LHCN-M2 (cell line): Measurements from ENCODE around the gene CDK2. TPM values are rescaled to one million over a fixed set of nuclear protein-coding genes. Genes with fewer than 3 reads are reported as not detected.

Experiments used
- DNase-seq: peaks from one replicate; pipeline ENCODE4 v3.0.0-alpha.2; 2012; ENCODE audit warnings: low read depth
- total RNA-seq: library from RNA; depleted of rRNA; stranded (reverse); fragments of >200 nt; gene quantifications from 2 replicates; pipeline ENCODE4 v1.2.3, GENCODE V29; 2014; rRNA removed

Gene CDK2
- total RNA-seq, 1 experiment from 2014 or later = 64.4 TPM

DNA sequence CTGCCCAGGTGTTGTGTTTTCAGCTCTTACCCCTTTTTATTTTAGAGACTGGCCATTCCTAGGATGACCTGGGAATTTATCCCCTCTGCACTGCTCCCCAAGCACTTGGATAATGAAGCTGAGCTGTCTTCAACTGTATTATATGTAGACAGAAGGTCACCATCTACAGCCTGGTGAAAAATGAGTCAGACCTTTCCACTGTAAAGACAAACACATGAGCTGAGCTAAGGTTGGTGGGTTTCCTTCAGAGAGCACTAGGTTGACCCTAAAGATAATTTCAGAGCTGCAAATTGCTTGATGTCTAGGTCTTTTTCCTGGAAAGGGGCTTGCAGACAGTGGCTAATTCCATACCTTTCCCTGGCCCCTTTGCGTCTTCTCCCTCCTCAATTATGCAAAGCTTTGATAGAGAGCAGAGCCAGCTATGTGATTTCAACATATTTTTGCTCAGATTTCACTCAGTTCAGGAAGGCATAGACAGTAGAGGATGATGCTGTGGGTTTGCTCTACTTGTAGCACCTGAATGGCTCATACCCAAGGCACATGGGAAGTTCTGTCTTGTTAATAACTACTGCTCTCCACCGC, 45.0 kb downstream of the CDK2 start:
- no peak for DNase-seq

GRCh38 chr12:56013482-56013881, 46.9 kb downstream of the CDK2 start:
- DNase-seq = no peak

- DNase-seq = no peak
Measured at GRCh38 chr12:56014205-56014604, 47.6 kb downstream of the CDK2 start.

GRCh38 chr12:56017181-56017580, 50.6 kb downstream of the CDK2 start:
- DNase-seq = no peak

- no peak for DNase-seq
Measured at GRCh38 chr12:56018356-56018755, 51.7 kb downstream of the CDK2 start.

GRCh38 chr12:56020423-56021184, 54.0 kb downstream of the CDK2 start, which contains the start of gene IKZF4:
Gene IKZF4 (plus strand): TSS chr12:56021043. CDS start chr12:56021494, 451 bp downstream.
- DNase-seq = no peak

- no peak for DNase-seq
Measured at GRCh38 chr12:56021889-56022497, 55.4 kb downstream of the CDK2 start.

Other genes with a start within 250 kb of the CDK2 start
- 147 and 216 TPM in 2 replicates for gene RDH5, start 246.4 kb upstream of the CDK2 start, total RNA-seq
- gene CD63, start 237.8 kb upstream of the CDK2 start, total RNA-seq = 2,065 and 2,281 TPM in 2 replicates
- 10.0 and 17.3 TPM in 2 replicates for gene GDF11, start 223.7 kb upstream of the CDK2 start, total RNA-seq
- gene SARNP, start 149.1 kb upstream of the CDK2 start, total RNA-seq = 96.4 and 111 TPM in 2 replicates
- gene ORMDL2, start 148.8 kb upstream of the CDK2 start, total RNA-seq = 17.2 and 19.7 TPM in 2 replicates
- gene DNAJC14, start 137.2 kb upstream of the CDK2 start, total RNA-seq = 48.5 and 54.8 TPM in 2 replicates
- gene MMP19, start 123.9 kb upstream of the CDK2 start, total RNA-seq = 24.1 and 24.9 TPM in 2 replicates
- gene PYM1, start 38.9 kb upstream of the CDK2 start, total RNA-seq = 39.5 and 54.8 TPM in 2 replicates
- 56.0 and 71.4 TPM in 2 replicates for gene DGKA, start 35.7 kb upstream of the CDK2 start, total RNA-seq
- 0.32 and 0.52 TPM in 2 replicates for gene PMEL, start 788 bp upstream of the CDK2 start, total RNA-seq
- gene RAB5B, start 7.2 kb downstream of the CDK2 start, total RNA-seq = 46.7 and 60.3 TPM in 2 replicates
- 16.1 and 21.8 TPM in 2 replicates for gene SUOX, start 30.4 kb downstream of the CDK2 start, total RNA-seq
- 2.2 and 3.4 TPM in 2 replicates for gene IKZF4, start 54.2 kb downstream of the CDK2 start, total RNA-seq
- 414 and 1,103 TPM in 2 replicates for gene RPS26, start 75.1 kb downstream of the CDK2 start, total RNA-seq
- gene ERBB3, start 113.3 kb downstream of the CDK2 start, total RNA-seq = 1.7 TPM in 1 of 2 replicates, not detected in the other
- 247 and 307 TPM in 2 replicates for gene PA2G4, start 137.7 kb downstream of the CDK2 start, total RNA-seq
- gene RPL41, start 149.8 kb downstream of the CDK2 start, total RNA-seq = 1,853 and 1,922 TPM in 2 replicates
- gene ZC3H10, start 151.4 kb downstream of the CDK2 start, total RNA-seq = 3.6 and 3.8 TPM in 2 replicates
- 169 and 173 TPM in 2 replicates for gene ESYT1, start 161.4 kb downstream of the CDK2 start, total RNA-seq
- 130 and 136 TPM in 2 replicates for gene MYL6B, start 185.8 kb downstream of the CDK2 start, total RNA-seq
- gene MYL6, start 191.5 kb downstream of the CDK2 start, total RNA-seq = 1,787 and 1,859 TPM in 2 replicates
- 41.6 and 60.4 TPM in 2 replicates for gene SMARCC2, start 222.7 kb downstream of the CDK2 start, total RNA-seq